CD8-positive, alpha-beta memory T cell (primary cell): ENCODE data around the gene CAND2. TPM values are rescaled to one million over a fixed set of nuclear protein-coding genes. Genes with fewer than 3 reads are reported as not detected.

Source experiments
- CTCF ChIA-PET: fragments of 350-600 bp; sonication (Branson Sonifier 250); formaldehyde crosslinking; loops from one replicate; lab custom pipeline; 2021; ENCODE audit warnings: antibody characterized with exemption; lab: Charles Lee
- POLR2A ChIA-PET: fragments of 350-600 bp; sonication (Branson Sonifier 250); formaldehyde crosslinking; loops from one replicate; lab custom pipeline; 2021; ENCODE audit warnings: antibody characterized with exemption; lab: Charles Lee
- DNase-seq, 5 donors: peaks; one replicate each; pipeline versions ENCODE4 v3.0.0 to v3.0.0-alpha.2; 2020 to 2022; ENCODE audit warnings: mixed read lengths in 1 of 5
- H3K27ac ChIP-seq: one replicate; pipeline ENCODE4 v1.7.0; 2013; ENCODE audit warnings: low read depth, mild to moderate bottlenecking, low read length, moderate library complexity
- H3K27me3 ChIP-seq: 2 replicates; pipeline ENCODE4 v1.7.0; 2013; ENCODE audit warnings: low read length, mild to moderate bottlenecking; ENCODE audit not compliant: insufficient read depth, poor library complexity, severe bottlenecking
- H3K36me3 ChIP-seq: 2 replicates; pipeline ENCODE4 v1.7.0; 2013; ENCODE audit warnings: mild to moderate bottlenecking, low read length, moderate library complexity; ENCODE audit not compliant: insufficient read depth
- H3K4me1 ChIP-seq: 2 replicates; pipeline ENCODE4 v1.7.0; 2013; ENCODE audit warnings: mild to moderate bottlenecking, low read length, moderate library complexity; ENCODE audit not compliant: insufficient read depth
- H3K4me3 ChIP-seq: 2 replicates; pipeline ENCODE4 v1.7.0; 2013; ENCODE audit warnings: mild to moderate bottlenecking, low read length
- H3K9me3 ChIP-seq: 2 replicates; pipeline ENCODE4 v1.7.0; 2013; ENCODE audit warnings: mild to moderate bottlenecking, low read length
- H3K27ac Mint-ChIP-seq, 8 donors: one replicate each; pipeline ENCODE4 v1.8.0; 2020 to 2021; ENCODE audit warnings: mixed read lengths in 8 of 8, mild to moderate bottlenecking in 6 of 8, inconsistent platforms in 3 of 8, moderate library complexity in 3 of 8
- H3K27me3 Mint-ChIP-seq, 2 donors: one replicate each; pipeline ENCODE4 v1.8.0; 2020 to 2021; ENCODE audit warnings: mixed read lengths in 2 of 2, mild to moderate bottlenecking in 1 of 2, moderate library complexity in 1 of 2
- H3K36me3 Mint-ChIP-seq, 3 donors: one replicate each; pipeline ENCODE4 v1.8.0; 2020 to 2021; ENCODE audit warnings: mixed read lengths in 3 of 3, inconsistent platforms in 1 of 3, mild to moderate bottlenecking in 1 of 3
- H3K4me1 Mint-ChIP-seq, 3 donors: one replicate each; pipeline ENCODE4 v1.8.0; 2020 to 2021; ENCODE audit warnings: mixed read lengths in 3 of 3, inconsistent platforms in 1 of 3, mild to moderate bottlenecking in 1 of 3
- H3K4me3 Mint-ChIP-seq, 7 donors: one replicate each; pipeline ENCODE4 v1.8.0; 2020 to 2021; ENCODE audit warnings: mixed read lengths in 7 of 7, mild to moderate bottlenecking in 6 of 7, moderate library complexity in 4 of 7, inconsistent platforms in 2 of 7
- H3K9me3 Mint-ChIP-seq, 5 donors: one replicate each; pipeline ENCODE4 v1.8.0; 2020 to 2022; ENCODE audit warnings: mixed read lengths in 5 of 5, mild to moderate bottlenecking in 3 of 5, moderate library complexity in 2 of 5, inconsistent platforms in 1 of 5
- polyA plus RNA-seq: library from polyadenylated mRNA; unstranded; fragments of 300-500 nt; fragmentation: Illumina TruSeq; gene quantifications from one replicate; pipeline ENCODE4 v1.2.3, GENCODE V29; 2021
- total RNA-seq, 2 experiments: library from RNA; stranded (reverse); gene quantifications; one replicate each; pipeline ENCODE4 v1.2.3, GENCODE V29; 2021

Gene CAND2
- total and polyA plus RNA-seq, 3 experiments from 2014 or later = 1.0 to 2.1 (median 1.1) TPM

DNA sequence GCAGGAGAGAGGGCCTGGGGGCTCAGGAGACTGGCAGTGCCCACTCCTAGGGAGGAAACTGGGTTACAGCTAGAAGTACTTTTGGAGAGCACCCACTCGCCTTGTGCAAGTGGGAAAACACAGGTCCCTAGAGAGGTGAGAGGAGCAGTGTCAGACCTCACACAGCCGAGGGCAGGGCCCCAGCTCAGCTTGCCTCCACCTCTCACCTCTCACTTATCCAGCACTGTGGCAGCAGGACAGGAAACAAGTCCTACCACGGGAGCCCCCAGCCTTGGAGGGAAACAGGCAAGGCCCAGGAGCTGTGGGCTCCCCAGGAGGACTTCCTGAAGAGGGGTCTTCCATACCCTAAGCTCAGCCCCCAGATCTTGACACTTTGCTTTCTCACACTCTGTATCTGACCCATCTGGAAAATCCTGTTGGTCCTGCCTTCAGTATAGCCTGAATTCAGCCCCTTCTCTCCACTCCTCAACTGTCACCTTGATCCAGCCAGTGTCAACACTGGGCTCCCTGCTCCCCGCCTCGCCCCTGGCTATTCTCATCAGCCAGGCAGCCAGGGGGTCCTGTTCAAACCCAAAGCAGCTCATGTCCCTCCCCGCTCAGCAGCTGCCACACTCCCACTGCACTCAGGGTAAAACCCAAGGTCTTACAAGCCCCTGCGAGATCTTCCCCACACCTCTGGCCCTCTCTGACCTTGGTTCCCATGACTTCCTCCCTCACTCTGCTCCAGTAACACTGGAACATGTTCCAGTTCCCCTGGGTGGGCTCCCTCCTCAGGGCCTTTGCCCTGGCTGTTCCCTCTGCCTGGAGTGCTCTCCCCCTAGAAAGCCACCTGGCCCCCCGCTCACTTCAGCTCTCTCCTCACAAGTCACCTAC is 36.6 kb upstream of the CAND2 start:
- Histone ChIP-seq H3K9me3 (no peaks in the 10 kb centered on the region), H3K27me3 (no peaks in the 10 kb centered on the region), H3K36me3 (no peaks in the 10 kb centered on the region), H3K4me1 (no peaks in the 10 kb centered on the region), H3K4me3 (no peak overlapping the region), H3K27ac (no peak overlapping the region)
- ChIA-PET CTCF (no interaction called here), POLR2A (no interaction called here)
- Mint-ChIP-seq H3K27ac (no peak overlapping the region), H3K27me3 (peaks cover 11 to 20% of the 10 kb centered on the region in 2 donors), H3K4me1 (peaks cover 4 to 7% (median 5%) of the 10 kb centered on the region in 3 donors), H3K9me3 (peaks cover 0 to 3% (median 0%) of the 10 kb centered on the region in 5 donors), H3K36me3 (no peaks in the 10 kb centered on the region), H3K4me3 (no peak overlapping the region)
- no peak for DNase-seq

GRCh38 chr3:12764171-12764776 is 32.2 kb upstream of the CAND2 start:
- Histone ChIP-seq H3K36me3 (no peaks in the 10 kb centered on the region), H3K27me3 (no peaks in the 10 kb centered on the region), H3K9me3 (no peaks in the 10 kb centered on the region), H3K4me3 (no peak overlapping the region), H3K27ac (no peak overlapping the region), H3K4me1 (no peaks in the 10 kb centered on the region)
- Mint-ChIP-seq H3K9me3 (no peaks in the 10 kb centered on the region), H3K36me3 (no peaks in the 10 kb centered on the region), H3K4me3 (no peak overlapping the region), H3K27me3 (peaks cover 1 to 17% of the 10 kb centered on the region in 2 donors), H3K27ac (no peak overlapping the region), H3K4me1 (no peaks in the 10 kb centered on the region)
- no peak for DNase-seq
- CTCF ChIA-PET = interaction anchor here (0.6 kb wide), 1 partner anchor 125 kb away, joined by 3 read pairs; no protein-coding TSS in a partner anchor
- POLR2A ChIA-PET = no interaction called here

- Histone ChIP-seq H3K4me3 (no peak overlapping the region), H3K9me3 (no peaks in the 10 kb centered on the region), H3K36me3 (no peaks in the 10 kb centered on the region), H3K27ac (no peak overlapping the region), H3K27me3 (no peaks in the 10 kb centered on the region), H3K4me1 (no peaks in the 10 kb centered on the region)
- POLR2A ChIA-PET = no interaction called here
- Mint-ChIP-seq H3K27ac (no peak overlapping the region), H3K27me3 (peaks cover 1 to 10% of the 10 kb centered on the region in 2 donors), H3K36me3 (no peaks in the 10 kb centered on the region), H3K4me3 (no peak overlapping the region), H3K9me3 (no peaks in the 10 kb centered on the region), H3K4me1 (no peaks in the 10 kb centered on the region)
- DNase-seq = no peak
- CTCF ChIA-PET = no interaction called here
Observed at GRCh38 chr3:12766541-12766940, 29.9 kb upstream of the CAND2 start.

DNA sequence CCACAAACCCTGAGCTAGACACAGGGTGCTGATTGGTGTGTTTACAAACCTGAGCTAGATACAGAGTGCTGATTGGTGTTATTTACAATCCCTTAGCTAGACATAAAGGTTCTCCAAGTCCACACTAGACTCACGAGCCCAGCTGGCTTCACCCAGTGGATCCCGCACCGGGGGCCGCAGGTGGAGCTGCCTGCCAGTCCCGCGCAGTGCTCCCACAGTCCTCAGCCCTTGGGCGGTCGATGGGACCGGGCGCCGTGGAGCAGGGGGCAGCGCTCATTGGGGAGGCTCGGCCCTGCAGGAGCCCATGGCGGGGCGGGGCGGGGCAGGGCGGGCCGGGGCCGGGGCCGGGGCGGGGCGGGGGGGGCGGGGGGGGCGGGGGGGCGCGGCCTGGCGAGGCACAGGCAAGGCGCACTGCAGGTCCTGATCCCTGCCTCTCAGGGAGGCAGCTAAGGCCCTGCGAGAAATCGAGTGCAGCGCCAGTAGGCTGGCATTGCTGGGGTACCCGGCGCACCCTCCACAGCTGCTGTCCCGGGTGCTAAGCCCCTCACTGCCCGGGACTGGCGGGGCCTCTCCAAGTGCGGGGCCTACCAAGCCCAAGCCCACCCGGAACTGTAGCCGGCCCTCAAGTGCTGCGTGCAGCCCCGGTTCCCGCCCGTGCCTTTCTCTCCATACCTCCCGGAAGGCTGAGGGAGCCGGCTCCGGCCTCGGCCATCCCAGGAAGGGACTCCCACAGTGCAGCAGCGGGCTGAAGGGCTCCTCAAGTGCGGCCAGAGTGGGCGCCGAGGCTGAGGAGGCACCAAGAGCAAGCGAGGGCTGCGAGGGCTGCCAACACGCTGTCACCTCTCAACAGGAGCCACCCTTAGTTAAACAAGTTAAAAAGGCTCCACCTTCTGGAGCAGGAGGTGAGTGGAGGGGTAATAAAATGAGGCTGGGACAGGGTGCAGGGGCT is 27.6 kb upstream of the CAND2 start:
- Mint-ChIP-seq H3K27ac (no peak overlapping the region), H3K36me3 (no peaks in the 10 kb centered on the region), H3K4me1 (no peaks in the 10 kb centered on the region), H3K4me3 (no peak overlapping the region), H3K27me3 (peaks cover 0 to 13% of the 10 kb centered on the region in 2 donors), H3K9me3 (peaks cover 0 to 1% (median 0%) of the 10 kb centered on the region in 5 donors)
- Histone ChIP-seq H3K36me3 (no peaks in the 10 kb centered on the region), H3K27ac (no peak overlapping the region), H3K4me3 (no peak overlapping the region), H3K27me3 (peaks cover 2% of the 10 kb centered on the region), H3K4me1 (no peaks in the 10 kb centered on the region), H3K9me3 (no peaks in the 10 kb centered on the region)
- POLR2A ChIA-PET = no interaction called here
- DNase-seq = no peak
- CTCF ChIA-PET = interaction anchor here (1.1 kb wide), 1 partner anchor 18 kb away, joined by 4 read pairs; no protein-coding TSS in a partner anchor

- peaks cover 1 to 13% of the 10 kb centered on the region in 2 donors for H3K27me3 Mint-ChIP-seq
- H3K9me3 ChIP-seq = no peaks in the 10 kb centered on the region
- no peak for DNase-seq
- ChIA-PET POLR2A (no interaction called here), CTCF (interaction anchor here (1.1 kb wide), 1 partner anchor 17 kb away, joined by 4 read pairs; no protein-coding TSS in a partner anchor)
- H3K4me1 ChIP-seq = no peaks in the 10 kb centered on the region
- no peak overlapping the region for H3K27ac Mint-ChIP-seq
- H3K9me3 Mint-ChIP-seq = peaks cover 0 to 1% (median 0%) of the 10 kb centered on the region in 5 donors
- H3K27me3 ChIP-seq = peaks cover 3% of the 10 kb centered on the region
- H3K4me1 Mint-ChIP-seq = no peaks in the 10 kb centered on the region
- no peak overlapping the region for H3K4me3 Mint-ChIP-seq
- no peak overlapping the region for H3K27ac ChIP-seq
- H3K36me3 ChIP-seq = no peaks in the 10 kb centered on the region
- H3K36me3 Mint-ChIP-seq = no peaks in the 10 kb centered on the region
- H3K4me3 ChIP-seq = no peak overlapping the region
Observed at GRCh38 chr3:12769761-12770160, 26.7 kb upstream of the CAND2 start.

- Histone ChIP-seq H3K4me3 (no peak overlapping the region), H3K27ac (no peak overlapping the region), H3K36me3 (no peaks in the 10 kb centered on the region), H3K27me3 (peaks cover 3% of the 10 kb centered on the region), H3K9me3 (no peaks in the 10 kb centered on the region), H3K4me1 (no peaks in the 10 kb centered on the region)
- DNase-seq = no peak
- no peaks in the 10 kb centered on the region for H3K4me1 Mint-ChIP-seq
- POLR2A ChIA-PET = no interaction called here
- H3K27ac Mint-ChIP-seq = peak overlapping the region in 1 of 8 donors; percentile 10
- H3K36me3 Mint-ChIP-seq = no peaks in the 10 kb centered on the region
- peaks cover 5 to 13% of the 10 kb centered on the region in 2 donors for H3K27me3 Mint-ChIP-seq
- CTCF ChIA-PET = no interaction called here
- H3K4me3 Mint-ChIP-seq = no peak overlapping the region
- H3K9me3 Mint-ChIP-seq = peaks cover 0 to 1% (median 0%) of the 10 kb centered on the region in 5 donors
Observed at GRCh38 chr3:12771236-12771635, 25.2 kb upstream of the CAND2 start.

- H3K9me3 Mint-ChIP-seq = peaks cover 0 to 1% (median 0%) of the 10 kb centered on the region in 5 donors
- no peaks in the 10 kb centered on the region for H3K36me3 Mint-ChIP-seq
- DNase-seq = no peak
- H3K4me1 Mint-ChIP-seq = no peaks in the 10 kb centered on the region
- no peaks in the 10 kb centered on the region for H3K4me1 ChIP-seq
- H3K4me3 Mint-ChIP-seq = no peak overlapping the region
- H3K27me3 ChIP-seq = peaks cover 3% of the 10 kb centered on the region
- H3K27ac Mint-ChIP-seq = no peak overlapping the region
- CTCF ChIA-PET = no interaction called here
- peaks cover 6 to 23% of the 10 kb centered on the region in 2 donors for H3K27me3 Mint-ChIP-seq
- no peak overlapping the region for H3K27ac ChIP-seq
- no peak overlapping the region for H3K4me3 ChIP-seq
- no peaks in the 10 kb centered on the region for H3K9me3 ChIP-seq
- no peaks in the 10 kb centered on the region for H3K36me3 ChIP-seq
- POLR2A ChIA-PET = no interaction called here
Observed at GRCh38 chr3:12772462-12772861, 24.0 kb upstream of the CAND2 start.
